HG03139 (cell line): ENCODE results near the gene C19orf44.

Source experiments
- ATAC-seq: cut with Tn5 transposase; IDR thresholded peaks from one replicate; pipeline ENCODE4 v1.9.1; 2021; ENCODE audit not compliant: unreplicated experiment

Gene C19orf44

GRCh38 chr19:16516381-16516780 is 20.2 kb downstream of the C19orf44 start:
- ATAC-seq, result no peak

DNA sequence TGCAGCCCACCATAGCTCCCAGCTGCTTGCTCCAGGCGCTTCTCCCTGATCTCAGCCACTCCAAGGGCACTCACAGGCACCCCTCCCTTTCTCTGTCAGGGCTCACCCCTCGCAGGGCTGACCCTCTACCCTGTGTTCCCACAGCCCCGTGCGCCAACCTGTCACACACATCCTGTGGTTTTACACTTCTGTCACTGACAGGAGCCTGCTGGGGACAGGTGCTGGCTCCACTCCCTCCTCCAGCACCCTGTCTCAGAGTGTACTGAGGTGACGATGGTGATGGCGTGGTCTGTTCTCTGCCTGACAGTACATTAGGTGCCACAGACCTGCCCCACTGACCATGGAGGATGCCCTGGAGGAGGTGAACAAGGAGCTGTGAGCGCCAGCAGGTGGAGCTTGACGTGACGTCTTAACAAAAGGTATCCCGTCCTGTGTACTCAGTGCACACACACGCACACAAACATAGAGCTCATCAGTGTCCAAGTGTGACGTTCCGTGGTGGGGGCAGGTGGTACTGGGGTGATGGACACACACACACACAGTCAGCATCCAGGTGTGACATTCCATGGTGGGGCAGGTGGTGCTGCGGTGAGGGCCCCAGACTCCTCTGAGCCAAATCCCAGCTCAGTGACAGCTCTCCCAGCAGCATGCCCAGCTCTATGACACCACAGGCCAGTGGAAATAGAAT is 20.9 kb downstream of the C19orf44 start:
- ATAC-seq, result no peak

DNA sequence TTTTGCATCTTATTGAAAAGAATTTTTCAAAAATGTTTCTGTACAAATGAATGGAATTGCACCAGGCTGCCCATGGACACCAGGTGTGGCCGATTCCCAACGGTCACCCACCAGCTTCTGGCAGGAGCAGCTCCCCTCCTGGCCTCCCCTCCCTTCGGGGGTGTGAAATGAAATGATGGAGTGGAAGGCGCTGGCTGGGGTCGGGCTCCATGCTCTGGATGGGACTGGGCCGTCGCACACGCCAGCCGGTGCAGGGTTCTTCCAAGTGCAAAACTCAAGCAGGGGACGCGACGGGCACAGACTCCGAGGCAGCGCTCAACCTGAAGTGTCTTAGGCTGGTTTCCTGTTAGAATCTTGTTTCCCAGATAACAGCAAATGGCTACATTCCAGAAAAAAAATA is 21.9 kb downstream of the C19orf44 start:
- ATAC-seq, result no peak

DNA sequence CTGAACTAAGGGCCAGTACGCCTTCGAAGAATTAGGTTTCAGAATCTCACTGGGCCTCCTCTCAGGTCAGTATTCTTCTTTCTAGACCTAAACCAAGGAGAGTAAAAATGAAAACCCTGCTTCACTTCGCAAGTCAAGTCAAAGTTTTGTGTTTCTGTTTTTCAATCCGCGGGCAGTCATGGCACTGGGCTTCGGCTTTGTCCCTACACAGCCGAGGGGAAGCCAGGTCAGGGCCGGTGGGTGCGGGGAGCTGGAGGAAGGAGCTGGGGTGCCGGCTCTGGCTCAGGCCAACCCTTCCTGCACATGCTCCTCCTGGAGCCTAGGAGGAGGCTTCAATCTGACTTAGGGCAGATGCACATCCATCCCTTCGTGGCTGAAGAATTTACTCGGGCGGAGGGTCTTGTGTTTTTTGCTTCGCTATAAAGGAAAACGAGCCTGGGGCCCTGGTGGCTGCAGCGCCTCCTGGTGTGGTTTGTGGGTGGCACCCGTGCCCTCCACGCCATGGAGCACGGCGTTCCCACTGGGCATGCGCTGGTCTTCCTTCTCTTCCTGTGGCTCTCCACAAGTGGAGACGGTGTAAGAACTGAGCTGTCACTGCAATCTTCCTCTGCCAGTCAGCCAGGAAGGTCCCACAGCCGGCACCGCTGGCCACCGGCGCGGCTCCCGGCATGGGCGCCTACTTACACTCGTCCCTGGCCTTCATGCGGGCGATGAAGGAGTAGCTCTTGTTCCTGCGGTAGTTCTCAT is 22.5 kb downstream of the C19orf44 start:
- ATAC-seq, result no peak

DNA sequence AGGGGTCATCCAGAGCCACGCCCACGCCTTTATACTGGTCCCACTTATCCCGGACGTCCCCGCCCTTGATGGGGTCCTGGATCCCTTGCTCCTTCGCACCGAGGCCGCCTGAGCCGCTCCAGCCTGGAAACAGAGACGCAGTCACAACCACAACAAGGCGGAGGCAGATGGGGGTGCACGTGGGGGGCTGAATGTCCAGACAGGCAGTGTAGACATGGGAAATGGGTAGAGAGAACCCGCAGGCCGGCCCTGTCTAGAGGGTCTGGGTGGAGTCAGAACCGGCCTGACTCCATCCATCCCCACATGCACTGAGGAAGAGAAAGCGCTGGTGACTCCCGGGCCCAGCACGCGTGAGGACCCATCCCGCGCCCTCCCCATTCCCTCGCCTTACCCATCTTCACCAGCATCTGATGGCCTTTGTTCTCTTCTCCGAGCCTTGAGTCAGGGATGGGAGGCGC is 23.1 kb downstream of the C19orf44 start:
- no peak for ATAC-seq

GRCh38 chr19:16520074-16520973 is 24.1 kb downstream of the C19orf44 start:
- no peak for ATAC-seq

DNA sequence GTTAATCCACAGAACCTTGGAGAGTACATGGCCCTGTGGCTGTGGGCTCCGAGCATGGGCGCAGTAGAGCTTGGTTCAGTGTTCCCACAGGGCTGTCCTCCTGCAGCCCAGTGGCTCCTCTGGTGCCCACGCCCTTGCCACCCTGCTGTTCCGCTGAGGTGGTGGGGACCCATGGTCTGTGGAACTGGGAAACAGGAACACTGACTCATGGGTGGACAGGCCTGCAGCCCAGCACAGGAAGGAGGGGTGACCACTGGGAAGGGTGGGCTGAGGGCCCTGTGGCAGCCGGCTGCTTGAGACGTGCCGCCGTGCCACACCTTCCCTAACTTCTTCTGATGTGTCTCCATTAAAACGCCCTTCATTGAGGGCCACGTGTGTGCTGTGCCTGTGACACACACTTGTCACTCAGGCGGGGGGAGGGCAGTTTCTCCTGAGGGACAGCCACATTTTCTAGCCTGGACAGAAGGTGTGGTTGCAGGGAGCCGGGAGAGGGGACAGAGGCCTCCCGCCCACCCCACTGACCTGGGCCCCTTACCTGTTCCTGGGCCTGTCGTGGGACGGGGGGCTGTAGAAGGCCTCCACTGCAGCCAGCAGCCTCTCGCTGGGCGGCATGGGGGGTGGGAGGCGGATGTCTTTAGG is 24.9 kb downstream of the C19orf44 start:
- ATAC-seq, result no peak

- no peak for ATAC-seq
Observed at GRCh38 chr19:16521715-16522289, 25.6 kb downstream of the C19orf44 start.

DNA sequence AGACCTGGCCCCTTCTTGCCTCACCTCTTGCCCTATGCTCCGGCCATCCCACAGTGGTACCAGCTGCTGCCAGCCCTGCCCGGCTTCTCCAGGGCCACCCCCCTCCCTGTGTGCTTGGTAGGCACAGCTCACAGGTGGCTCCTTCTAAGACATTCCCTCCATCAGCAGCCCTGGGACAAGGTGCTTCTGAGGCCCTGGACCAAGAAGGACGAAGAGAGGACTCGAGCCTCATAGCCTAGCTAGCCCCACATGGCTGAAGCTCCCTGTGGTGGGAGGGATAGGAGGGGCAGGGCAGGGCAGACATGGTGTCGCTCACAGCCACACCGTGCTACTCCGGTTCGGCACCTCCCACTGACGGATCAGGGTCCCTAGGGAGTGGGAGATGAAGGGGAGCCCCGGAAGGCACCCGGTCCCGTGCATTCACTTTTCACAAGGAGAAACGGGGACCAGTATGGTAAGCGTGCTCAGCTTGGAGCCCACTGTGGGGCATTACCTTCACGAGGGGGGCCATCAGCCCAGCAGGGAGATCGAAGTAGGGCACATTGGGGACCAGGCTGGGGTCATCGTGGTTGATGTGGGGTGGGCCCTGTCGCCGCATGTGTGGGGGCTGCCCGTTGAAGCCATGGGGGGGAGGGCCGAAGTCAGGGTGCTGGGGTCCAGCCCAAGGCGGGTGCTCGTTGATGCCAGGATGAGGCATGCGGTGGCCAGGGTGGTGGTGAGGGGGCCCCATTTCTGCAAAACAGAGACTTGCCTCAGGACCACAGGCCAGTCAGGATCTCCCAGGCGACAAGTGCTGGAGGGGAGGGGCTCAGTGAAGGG is 26.6 kb downstream of the C19orf44 start:
- no peak for ATAC-seq

DNA sequence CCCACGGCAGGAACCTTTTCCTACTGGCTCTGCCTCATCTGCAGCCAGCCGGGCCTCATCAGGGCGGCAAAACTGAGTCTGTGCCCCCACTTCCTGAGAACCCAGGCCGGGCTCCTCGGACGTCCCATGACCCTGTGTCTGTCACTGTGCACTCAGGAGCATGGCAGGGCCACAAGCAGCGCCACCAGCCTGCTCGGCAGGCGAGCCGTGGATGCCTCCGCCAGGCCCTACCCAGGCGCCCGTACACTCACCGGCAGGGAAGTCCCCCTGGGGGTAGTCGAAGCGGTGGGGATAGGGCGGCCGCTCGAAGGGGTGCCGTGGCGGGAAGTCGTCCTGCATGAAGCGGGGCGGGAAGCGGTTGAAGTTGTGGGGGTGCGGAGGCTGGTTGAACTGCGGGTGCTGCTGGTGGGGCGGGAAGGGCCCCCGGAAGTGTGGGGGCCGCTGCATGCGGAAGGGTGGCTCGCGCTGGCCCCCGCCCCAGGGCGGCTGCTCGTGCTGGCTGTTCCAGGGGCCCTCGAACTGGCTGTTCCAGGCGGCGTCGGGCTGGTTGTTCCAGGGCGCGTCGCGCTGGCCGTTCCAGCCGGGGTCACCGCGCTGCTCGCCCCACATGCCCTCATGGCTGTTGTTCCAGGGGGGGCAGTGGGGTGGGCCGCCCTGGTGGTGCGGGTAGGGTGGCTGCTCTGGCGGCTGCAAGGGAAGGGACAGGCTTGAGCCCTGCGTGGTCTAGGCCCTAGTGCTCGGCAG is 29.0 kb downstream of the C19orf44 start:
- ATAC-seq, result no peak

- no peak for ATAC-seq
Observed at GRCh38 chr19:16525751-16526481, 29.7 kb downstream of the C19orf44 start.

DNA sequence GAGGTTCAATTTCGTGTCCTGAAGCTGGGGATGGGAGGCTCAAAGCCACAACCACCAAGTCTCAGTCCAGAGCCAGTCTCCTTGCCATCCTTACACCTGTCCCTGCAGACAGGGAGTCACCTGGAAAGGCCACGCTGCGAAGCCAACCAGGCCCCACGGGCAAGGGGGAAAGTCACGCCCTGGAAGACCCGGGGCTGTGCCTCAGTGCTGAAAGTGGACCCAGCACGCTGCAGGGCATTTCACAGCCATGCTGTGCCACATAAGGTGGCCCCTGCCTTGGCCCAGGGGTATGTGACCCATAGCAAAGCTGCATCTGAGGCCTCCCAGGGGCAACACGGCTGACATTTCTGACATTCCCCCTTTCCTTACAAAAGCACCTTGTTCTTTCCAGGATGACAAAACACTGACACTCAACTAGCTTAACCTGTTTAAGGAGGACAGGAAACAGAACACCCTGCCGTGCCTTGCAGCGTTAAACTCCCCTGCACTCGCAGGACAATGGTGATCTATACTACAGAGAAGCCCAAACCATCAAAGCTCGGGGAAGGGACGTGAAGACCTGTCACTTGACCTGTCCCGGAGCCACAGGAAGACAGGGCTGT is 31.2 kb downstream of the C19orf44 start:
- no peak for ATAC-seq

DNA sequence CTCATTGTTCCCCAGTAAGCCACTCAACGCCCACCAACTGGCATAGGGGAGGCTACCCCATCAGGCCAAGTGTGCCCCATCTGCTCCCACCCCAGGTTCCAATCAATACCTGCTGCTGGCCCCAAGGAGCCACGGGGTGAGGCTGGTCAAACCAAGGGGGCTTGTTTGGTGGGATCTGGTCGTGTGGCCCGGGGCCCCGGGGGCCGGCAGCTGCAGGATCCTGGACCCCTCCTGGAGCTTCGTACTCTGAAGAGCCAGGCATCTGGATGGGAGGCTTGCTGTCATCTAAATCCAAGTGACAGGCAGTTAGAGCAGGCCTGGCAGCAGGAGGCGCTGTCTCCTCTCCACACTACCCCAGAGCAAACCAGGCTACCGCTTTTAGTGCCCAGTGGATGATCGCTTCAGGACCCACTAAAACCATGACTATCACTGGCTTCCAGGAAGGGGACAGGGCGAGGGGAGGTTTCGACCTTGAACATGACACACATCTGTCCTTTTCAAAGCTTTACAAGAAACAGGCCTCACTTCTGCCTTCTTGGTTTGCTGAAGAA is 31.9 kb downstream of the C19orf44 start:
- ATAC-seq, result no peak

DNA sequence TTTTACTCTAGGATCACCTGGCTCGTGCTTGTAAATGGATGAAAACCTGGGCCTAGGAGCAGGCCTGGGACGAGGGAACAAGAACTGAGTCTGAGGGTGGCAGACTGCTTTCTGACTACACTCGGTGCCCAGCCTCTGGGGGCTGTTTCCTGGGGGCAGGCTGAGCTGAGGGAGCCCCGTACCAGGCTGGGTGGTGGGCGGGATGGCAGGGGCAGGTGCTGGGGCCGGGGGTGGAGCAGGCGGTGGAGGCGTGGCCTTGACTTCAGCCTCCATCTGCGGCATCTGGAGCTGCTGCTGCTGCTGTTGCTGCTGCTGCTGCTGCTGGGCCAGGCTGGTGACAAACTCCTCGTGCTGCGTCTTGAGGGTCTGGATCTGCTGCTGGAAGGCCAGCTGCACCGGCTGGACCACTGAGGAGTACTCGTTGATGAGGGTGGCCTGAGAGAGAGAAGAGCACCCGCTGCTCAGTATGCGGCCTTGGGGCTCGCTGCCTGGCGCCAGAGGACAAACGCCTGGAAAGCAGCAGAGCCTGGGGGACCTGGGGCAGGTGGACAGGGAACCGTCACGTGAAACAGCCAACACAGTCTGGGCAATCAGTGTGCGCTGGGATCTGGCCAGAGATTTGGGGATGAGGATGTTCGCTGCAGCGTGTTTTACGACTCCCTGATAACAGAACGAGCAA is 33.4 kb downstream of the C19orf44 start:
- ATAC-seq, result no peak

GRCh38 chr19:16530540-16531379 is 34.6 kb downstream of the C19orf44 start:
- no peak for ATAC-seq

- ATAC-seq, result no peak
Observed at GRCh38 chr19:16531380-16531669, 35.1 kb downstream of the C19orf44 start.
